Motor neuron (in vitro differentiated cells): ENCODE data around the gene SRRM5. TPM values are rescaled to one million over a fixed set of nuclear protein-coding genes. Genes with fewer than 3 reads are reported as not detected.
"Not testable (repeated sequence)": the region's sequence is repeated elsewhere in the genome, so short reads cannot be mapped to it uniquely, and the experiment has no call there.

ENCODE experiments used
- ATAC-seq, 8 experiments: fragments of 200-7000 bp; cut with Tn5 transposase; replicated peaks in 6 of 8; 2 replicates each; pipeline ENCODE4 v1.8.0; 2021; ENCODE audit warnings: mild to moderate bottlenecking in 8 of 8, moderate library complexity in 8 of 8
- H3K27ac ChIP-seq, 2 donors: fragments of 250-450 bp; sonication (Bioruptor Pico); 2 replicates each; pipeline ENCODE4 v1.9.0; 2021; ENCODE audit warnings: antibody characterized with exemption in 2 of 2, mild to moderate bottlenecking in 2 of 2, moderate library complexity in 1 of 2
- H3K4me1 ChIP-seq, 2 donors: fragments of 250-450 bp; sonication (Bioruptor Pico); replicated peaks in 1 of 2; 2 replicates each; pipeline ENCODE4 v1.6.1; 2021; ENCODE audit warnings: antibody characterized with exemption in 2 of 2, mild to moderate bottlenecking in 2 of 2, moderate library complexity in 1 of 2
- H3K4me3 ChIP-seq, 5 donors: fragments of 250-450 bp; sonication (Bioruptor Pico); 2 replicates each; pipeline ENCODE4 v1.9.0; 2021; ENCODE audit warnings: antibody characterized with exemption in 5 of 5, mild to moderate bottlenecking in 5 of 5, moderate library complexity in 4 of 5
- WGBS, 10 experiments: fragments of 450-650 bp; shearing (Covaris generic); methylation state at CpG; one replicate each; pipeline ENCODE4 v1.0.0; 2022; 5-methylcytosine and 5-hydroxymethylcytosine counted together
- in situ Hi-C, 9 experiments: fragments of 400-800 bp; cut with MboI; loops; one replicate each; pipeline ENCODE4 v1.15.0; 2021; ENCODE audit warnings: low sequenced_read_pairs in 9 of 9, low pct_unique_long_range_greater_than_20kb in 2 of 9; ENCODE audit not compliant: unreplicated experiment in 9 of 9
- total RNA-seq, 8 experiments: library from RNA; unstranded; fragments of 300-600 nt; gene quantifications; 2 replicates each; pipeline versions ENCODE4 v1.2.3 to v1.2.4, GENCODE V29; 2022

Gene SRRM5
- total RNA-seq, 8 experiments from 2014 or later = 0.60 to 2.3 (median 0.77) TPM

DNA sequence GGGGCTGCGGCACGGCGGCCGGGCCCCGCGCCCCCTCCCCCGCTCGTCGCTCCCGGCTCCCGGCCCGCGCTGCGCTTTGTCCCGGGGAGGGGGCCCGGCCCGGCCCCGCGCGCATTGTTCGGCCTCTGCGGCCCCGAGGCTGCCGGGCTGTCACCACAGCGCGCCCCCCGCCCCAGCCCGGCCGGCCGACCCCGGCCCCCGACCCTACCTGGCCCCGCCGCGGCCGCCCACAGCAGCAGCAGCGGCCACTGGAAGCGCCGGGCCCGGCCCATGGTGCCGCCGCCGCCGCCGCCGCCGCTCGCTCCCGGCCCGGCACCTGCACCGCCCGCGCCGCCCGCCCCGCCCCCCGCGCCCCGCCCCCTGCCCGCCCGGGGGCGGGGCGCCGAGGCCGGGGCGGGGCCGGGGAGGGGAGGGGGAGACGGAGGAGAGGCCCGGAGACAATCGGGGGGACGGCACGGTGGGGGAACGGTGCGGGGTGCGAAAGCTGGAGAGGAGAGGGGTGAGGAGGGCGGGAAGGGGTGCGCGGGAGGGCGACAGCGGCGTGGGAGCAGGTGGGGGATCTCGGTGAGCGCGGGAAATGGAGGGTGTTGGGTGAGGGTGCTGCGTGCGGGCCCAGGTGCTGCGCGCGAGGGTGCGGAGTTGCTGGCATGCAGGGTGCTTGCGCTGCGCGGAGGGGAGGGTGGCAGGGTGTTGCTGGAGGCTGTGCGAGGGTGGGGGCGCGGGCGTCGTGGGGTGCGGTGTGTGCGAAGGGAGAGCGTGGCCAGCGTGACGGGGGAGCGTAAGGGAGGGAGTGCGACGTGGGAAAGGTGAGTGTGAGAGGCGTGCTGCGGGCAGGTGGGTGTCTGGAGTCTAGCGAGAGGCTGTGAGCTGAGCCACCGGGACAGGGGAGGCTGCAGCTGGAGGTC is 27.9 kb downstream of the SRRM5 start, which contains the start of gene CADM4:
TSS of gene CADM4 (minus strand) at position 332 of the 905 bp plus-strand sequence. CDS start at position 272, 60 bp downstream.
- ATAC-seq = peak; percentile 53 to 87 (median 66)
- no CpG with 5 or more reads among the region's 110 CpGs for WGBS, 10 experiments
- peaks cover 25 to 31% of the 10 kb centered on the region in 2 donors for H3K4me1 ChIP-seq
- in situ Hi-C loops = no loop called here
- H3K4me3 ChIP-seq = peak within 1 kb of the TSS; percentile 91 to 100 (median 97)
- peak within 1 kb of the TSS; percentile 85 to 88 for H3K27ac ChIP-seq

DNA sequence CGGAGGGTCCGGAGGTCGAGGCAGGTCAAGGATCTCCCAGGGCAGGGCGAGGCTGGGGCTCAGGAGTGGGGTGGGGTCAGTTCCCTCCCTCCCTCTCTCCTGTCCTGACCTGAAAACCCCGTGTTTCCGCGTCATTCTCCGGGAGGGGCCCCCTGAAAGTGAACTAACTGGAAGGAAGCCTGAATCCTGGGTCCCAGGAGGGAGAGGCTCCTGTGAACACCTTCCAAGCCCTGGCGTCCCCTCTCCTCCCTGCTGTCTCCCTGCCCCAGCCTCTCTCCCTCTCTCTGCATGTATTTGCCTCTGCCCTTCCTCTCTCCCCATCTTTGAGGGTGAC is 28.5 kb downstream of the SRRM5 start:
- ATAC-seq = no peak
- peak overlapping the region; percentile 91 to 100 (median 97) for H3K4me3 ChIP-seq
- H3K27ac ChIP-seq = peak overlapping the region in 1 of 2 donors; percentile 85
- in situ Hi-C loops = no loop called here
- WGBS, 10 experiments = 0 to 40% (median 20%) methylated on average over 1 to 4 of the region's 9 CpGs; no CpG with 5 or more reads in 5 of the 10 experiments
- H3K4me1 ChIP-seq = peaks cover 25% of the 10 kb centered on the region in 2 donors

DNA sequence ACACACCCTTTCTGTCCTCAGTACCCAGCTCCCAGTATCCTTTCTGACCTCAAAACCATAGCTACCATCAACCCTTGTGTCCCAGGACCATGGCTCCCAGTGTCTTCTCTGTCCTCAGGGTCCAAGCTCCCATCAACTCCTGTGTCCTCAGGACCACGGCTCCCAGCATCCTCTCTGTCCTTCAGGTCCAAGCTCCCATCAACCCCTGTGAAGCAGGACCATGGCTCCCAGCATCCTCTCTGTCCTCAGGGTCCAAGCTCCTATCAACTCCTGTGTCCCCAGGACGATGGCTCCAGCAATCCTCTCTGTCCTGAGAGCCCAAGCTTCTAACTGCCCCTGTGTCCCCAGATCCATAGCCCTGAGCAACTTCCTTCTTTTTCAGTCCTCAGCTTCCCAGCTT is 29.4 kb downstream of the SRRM5 start:
- Histone ChIP-seq H3K4me1 (peaks cover 19% of the 10 kb centered on the region in 2 donors), H3K4me3 (no peak overlapping the region), H3K27ac (no peak overlapping the region)
- in situ Hi-C loops = no loop called here
- WGBS, 10 experiments = 0 to 100% (median 67%) methylated on average over 1 to 2 of the region's 2 CpGs; no CpG with 5 or more reads in 3 of the 10 experiments
- no peak for ATAC-seq

DNA sequence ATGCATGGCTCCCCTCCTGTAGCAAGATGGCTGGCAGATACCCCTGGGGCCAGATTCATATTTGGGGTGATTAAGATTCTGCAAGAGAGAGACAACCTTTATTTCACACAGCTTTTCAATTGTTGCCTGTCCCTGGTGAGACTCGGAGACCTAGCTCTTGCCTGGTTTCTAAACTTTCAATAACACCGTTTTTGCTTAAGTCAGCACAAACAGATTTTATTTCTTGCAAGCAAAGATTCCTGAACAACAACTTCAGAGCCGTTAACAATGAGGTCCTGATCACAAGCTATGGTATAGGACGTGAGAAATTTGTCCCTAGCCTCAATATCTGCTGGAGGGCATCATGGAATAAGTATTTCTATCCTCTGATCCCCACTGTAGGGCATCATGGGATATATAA is 30.6 kb downstream of the SRRM5 start:
- no peak for ATAC-seq
- Histone ChIP-seq H3K27ac (no peak overlapping the region), H3K4me3 (no peak overlapping the region), H3K4me1 (peaks cover 9% of the 10 kb centered on the region in 2 donors)
- WGBS, 10 experiments = 35 to 100% (median 71%) methylated on average over 1 to 4 of the region's 4 CpGs; no CpG with 5 or more reads in 1 of the 10 experiments
- in situ Hi-C loops = no loop called here

DNA sequence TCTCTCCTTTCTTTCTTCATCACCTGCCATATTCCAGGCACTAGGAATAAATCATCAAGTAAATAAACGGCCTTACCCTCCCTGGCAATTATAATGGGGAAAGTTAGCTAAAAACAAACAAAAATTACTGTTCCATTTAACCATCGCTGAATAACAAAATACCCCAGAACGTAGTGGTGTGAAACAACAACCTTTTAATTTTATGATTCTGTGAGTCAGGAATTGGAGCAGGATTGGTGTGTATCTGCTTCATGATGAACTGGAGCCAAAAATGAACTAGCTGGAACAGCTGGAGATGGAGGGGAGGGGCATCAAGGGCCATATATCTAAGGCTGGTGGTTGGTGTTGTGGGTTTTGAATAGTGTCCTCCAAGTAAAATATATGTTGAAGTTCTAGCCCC is 31.4 kb downstream of the SRRM5 start:
- in situ Hi-C loops = no loop called here

DNA sequence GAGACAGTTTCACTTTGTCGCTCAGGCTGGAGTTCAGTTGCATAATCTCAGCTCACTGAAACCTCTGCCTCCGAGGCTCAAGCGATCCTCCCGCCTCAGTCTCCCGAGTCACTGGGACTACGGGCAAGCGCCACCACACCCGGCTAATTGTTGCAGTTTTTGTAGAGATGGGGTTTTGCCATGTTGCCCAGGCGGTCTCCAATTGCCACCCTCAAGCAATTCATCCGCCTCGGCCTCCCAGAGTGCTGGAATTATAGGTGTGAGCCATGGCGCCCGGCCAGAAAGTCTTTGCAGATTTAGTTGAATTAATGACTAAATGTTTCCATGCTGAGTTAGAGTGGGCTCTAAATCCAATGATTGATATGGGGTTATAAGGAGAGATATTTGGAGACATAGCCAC is 32.3 kb downstream of the SRRM5 start:
- in situ Hi-C loops = no loop called here
- no peak overlapping the region for H3K27ac ChIP-seq
- no peak overlapping the region for H3K4me3 ChIP-seq
- WGBS, 10 experiments = 53 to 91% (median 89%) methylated on average over 2 to 11 of the region's 13 CpGs; no CpG with 5 or more reads in 5 of the 10 experiments
- no peaks in the 10 kb centered on the region for H3K4me1 ChIP-seq
- ATAC-seq = no peak

More for the DNA sequence above, 31.4 kb downstream of the SRRM5 start:
- 7 to 100% (median 54%) methylated on average over 1 to 3 of the region's 3 CpGs for WGBS, 10 experiments
- Histone ChIP-seq H3K4me1 (peaks cover 4 to 5% of the 10 kb centered on the region in 2 donors), H3K27ac (no peak overlapping the region), H3K4me3 (no peak overlapping the region)
- ATAC-seq = no peak

DNA sequence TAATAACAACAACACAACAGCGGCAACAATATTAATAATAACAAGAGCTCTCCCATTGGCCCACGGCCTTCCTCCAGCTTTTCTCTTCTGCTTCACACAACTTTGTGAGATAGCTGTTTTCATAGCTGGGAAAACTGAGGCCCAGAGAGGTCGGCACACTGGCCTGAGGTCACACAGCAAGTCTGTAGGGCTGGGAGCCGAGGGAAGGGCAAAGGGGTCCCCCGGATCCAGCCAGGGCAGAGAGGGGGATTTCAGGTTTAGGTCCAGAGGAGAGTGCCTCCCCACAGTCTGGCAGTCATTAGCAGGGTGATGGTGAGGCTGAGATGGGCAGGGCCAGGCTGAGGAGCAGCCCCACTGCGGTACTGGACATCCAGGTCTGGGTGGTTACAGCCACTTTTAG is 36.7 kb downstream of the SRRM5 start:
- Histone ChIP-seq H3K27ac (no peak overlapping the region), H3K4me3 (no peak overlapping the region), H3K4me1 (peaks cover 0 to 2% of the 10 kb centered on the region in 2 donors)
- in situ Hi-C loops = no loop called here
- no peak for ATAC-seq
- WGBS, 10 experiments = 89 to 100% (median 100%) methylated on average over 1 to 4 of the region's 6 CpGs; no CpG with 5 or more reads in 2 of the 10 experiments

DNA sequence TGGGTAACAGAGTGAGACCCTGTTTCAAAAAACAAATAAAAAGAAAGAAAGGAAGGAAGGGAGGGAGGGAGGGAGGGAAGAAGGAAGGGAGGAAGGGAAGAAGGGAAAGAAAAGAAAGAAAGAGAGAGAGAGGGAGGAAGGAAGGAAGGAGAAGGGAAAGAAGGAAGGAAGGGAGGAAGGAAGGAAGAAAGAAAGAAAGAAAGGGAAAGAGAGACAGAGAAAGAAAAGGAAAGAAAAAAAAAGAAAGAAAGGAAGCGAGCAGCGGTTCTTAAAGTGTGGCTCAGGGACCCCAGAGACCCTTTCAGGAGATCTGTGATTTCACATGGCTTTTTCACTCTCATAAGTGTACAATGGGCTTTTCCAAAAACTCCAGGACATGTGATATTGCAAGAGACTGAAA is 37.6 kb downstream of the SRRM5 start:
- H3K4me1 ChIP-seq = peaks cover 0 to 2% of the 10 kb centered on the region in 2 donors
- H3K4me3 ChIP-seq = no peak overlapping the region
- WGBS, 10 experiments = 67 to 98% (median 93%) methylated on average over 1 to 2 of the region's 2 CpGs; no CpG with 5 or more reads in 4 of the 10 experiments
- no peak overlapping the region for H3K27ac ChIP-seq
- in situ Hi-C loops = no loop called here
- no peak for ATAC-seq

DNA sequence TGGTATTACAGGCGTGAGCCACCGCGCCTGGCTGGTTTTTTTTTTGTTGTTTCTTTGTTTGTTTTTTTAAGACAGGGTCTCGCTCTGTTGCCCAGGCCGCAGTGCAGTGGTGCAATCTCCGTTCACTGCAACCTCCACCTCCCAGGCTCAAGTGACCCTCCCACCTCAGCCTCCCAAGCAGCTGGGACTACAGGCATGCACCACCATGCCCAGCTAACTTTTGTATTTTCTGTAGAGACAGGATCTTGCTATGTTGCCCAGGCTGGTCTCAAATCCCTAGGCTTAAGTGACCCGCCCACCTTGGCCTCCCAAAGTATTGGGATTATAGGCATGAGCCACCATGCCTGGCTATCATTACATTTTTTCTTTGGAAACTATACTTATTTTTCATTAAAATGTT is 38.4 kb downstream of the SRRM5 start:
- in situ Hi-C loops, H3K27ac ChIP-seq, H3K4me3 ChIP-seq, ATAC-seq, H3K4me1 ChIP-seq: not testable (repeated sequence)
- WGBS, 10 experiments = 100% methylated on average over 1 to 3 of the region's 7 CpGs; no CpG with 5 or more reads in 5 of the 10 experiments

DNA sequence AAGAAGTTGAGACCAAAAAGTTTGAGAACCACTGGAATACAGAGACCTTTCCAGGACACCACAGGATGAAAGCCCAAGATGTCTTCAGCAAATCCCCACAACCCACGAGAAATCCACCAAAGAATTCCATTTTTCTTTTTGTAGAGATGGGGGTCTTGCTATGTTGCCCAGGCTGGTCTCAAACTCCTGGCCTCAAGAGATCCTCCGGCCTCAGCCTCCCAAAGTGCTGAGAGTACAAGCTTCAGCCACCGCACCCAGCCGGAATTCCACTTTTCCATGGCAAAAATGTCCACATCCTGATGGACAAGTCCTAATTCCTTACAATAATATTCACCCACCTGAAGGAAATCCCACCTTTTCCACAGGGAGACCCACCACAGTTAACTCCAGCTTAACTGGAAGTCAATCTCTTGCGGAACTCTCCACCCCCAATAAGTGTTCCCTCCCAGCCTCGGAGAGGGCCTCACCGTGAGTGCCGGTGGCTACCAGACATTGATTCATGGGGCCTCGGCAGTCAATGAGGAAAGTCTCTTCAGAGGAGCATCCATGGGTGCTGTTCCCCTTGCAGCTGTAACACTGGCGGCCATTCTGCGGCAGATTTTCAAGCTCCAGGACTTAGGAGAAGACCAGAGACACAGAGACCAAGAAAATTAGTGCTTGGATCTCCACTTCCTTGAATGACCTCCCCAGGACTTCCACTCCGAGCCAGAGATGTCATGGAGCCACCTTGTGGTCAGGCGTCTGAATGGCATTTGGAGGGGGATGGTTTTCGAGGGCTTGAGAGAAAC is 40.1 kb downstream of the SRRM5 start:
- ATAC-seq = peak; percentile 65 to 95 (median 83)
- no peak overlapping the region for H3K27ac ChIP-seq
- 10 to 100% (median 51%) methylated on average over 1 to 7 of the region's 14 CpGs; no CpG with 5 or more reads in 2 of the 10 experiments for WGBS, 10 experiments
- in situ Hi-C loops = no loop called here
- H3K4me1 ChIP-seq = peaks cover 0 to 2% of the 10 kb centered on the region in 2 donors
- H3K4me3 ChIP-seq = no peak overlapping the region

DNA sequence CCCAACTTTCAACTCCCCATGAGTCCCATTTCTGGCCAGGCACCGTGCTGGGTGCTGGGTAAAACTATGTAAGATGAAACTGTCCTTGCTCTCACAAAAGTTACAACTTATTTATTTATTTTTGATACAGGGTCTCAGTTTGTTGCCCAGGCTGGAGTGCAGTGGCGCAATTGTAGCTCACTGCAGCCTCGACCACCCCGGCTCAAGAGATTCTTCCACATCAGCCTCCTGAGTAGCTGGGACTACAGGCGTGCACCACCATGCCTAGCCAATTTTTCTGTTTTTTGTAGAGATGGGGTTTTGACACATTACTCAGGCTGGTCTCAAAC is 40.6 kb downstream of the SRRM5 start:
- H3K27ac ChIP-seq = no peak overlapping the region
- no peak overlapping the region for H3K4me3 ChIP-seq
- WGBS, 10 experiments = 0 to 70% (median 52%) methylated on average over 1 to 3 of the region's 5 CpGs; no CpG with 5 or more reads in 5 of the 10 experiments
- peaks cover 0 to 2% of the 10 kb centered on the region in 2 donors for H3K4me1 ChIP-seq
- peak in 3 of 8 experiments; percentile 4 to 30 (median 9) for ATAC-seq
- in situ Hi-C loops = no loop called here

DNA sequence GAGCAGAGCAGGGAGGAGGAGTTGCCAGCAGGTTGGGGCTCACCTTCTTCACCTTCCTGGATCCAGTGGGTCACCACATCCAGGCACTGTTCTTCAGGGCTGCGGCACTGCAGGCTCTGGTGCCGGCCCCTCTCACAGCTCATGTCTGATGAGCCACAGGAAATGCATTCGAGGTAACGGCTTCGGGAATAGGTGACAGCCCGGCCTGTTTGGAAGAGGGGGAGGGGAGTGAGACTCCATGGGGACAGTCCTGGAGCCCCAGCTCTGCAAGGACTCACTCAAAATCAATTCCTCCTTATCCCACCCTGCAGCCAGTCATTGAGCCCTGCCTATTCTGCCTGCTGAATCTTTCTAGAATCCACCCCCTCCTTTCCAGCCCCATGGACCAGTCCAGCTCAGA is 44.5 kb downstream of the SRRM5 start:
- Histone ChIP-seq H3K4me3 (no peak overlapping the region), H3K4me1 (peaks cover 0 to 2% of the 10 kb centered on the region in 2 donors), H3K27ac (no peak overlapping the region)
- in situ Hi-C loops = no loop called here
- 85 to 100% methylated on average over 5 to 6 of the region's 6 CpGs; no CpG with 5 or more reads in 8 of the 10 experiments for WGBS, 10 experiments
- no peak for ATAC-seq

DNA sequence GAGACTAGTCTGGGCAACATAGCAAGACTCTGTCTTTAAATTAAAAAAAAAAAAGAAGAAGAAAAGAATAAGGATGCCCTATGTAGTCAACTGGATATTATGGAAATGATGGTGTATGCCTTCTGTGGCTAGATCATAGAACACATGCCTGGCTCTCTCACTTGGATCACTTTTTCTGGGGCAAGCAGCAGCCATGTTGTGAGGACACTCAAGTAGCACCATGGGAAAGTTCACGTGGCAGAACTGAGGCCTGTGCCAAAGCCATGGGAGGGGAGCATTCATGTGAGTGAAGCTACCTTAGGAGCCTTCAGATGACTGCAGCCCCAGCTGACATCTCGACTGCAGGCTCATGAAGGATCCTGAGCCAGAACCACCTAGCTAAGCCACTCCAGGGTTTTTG is 46.1 kb downstream of the SRRM5 start:
- in situ Hi-C loops = no loop called here
- no peak overlapping the region for H3K27ac ChIP-seq
- H3K4me3 ChIP-seq = no peak overlapping the region
- H3K4me1 ChIP-seq = no peaks in the 10 kb centered on the region
- 80 to 100% (median 83%) methylated on average over 1 to 2 of the region's 2 CpGs; no CpG with 5 or more reads in 5 of the 10 experiments for WGBS, 10 experiments
- ATAC-seq = no peak
